ENCODE measurements around the gene ARHGAP42.

DNA sequence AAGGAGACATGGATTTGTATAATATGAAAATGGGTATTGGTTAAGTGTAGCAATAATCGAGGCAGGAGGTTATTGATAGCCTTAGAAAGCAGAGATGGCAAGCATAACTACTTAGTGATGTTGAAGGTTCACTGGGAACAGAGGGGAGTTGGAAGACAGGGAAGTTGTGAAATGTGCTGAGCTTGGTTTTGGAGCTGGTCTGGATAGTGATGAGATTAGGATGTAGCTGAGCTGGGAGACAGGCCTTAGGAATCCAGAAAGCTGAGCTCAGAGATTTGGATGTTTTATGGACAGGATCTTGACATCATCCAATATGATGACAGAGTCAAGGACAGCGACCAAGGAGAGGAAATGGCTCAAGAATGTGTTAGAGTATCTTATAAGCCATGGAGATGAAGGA is 113.1 kb downstream of the ARHGAP42 start:
- no peak for TF ChIP-seq EP300 (IDR thresholded peaks at IDR 0.05)
- TF ChIP-seq, protein P1, sequence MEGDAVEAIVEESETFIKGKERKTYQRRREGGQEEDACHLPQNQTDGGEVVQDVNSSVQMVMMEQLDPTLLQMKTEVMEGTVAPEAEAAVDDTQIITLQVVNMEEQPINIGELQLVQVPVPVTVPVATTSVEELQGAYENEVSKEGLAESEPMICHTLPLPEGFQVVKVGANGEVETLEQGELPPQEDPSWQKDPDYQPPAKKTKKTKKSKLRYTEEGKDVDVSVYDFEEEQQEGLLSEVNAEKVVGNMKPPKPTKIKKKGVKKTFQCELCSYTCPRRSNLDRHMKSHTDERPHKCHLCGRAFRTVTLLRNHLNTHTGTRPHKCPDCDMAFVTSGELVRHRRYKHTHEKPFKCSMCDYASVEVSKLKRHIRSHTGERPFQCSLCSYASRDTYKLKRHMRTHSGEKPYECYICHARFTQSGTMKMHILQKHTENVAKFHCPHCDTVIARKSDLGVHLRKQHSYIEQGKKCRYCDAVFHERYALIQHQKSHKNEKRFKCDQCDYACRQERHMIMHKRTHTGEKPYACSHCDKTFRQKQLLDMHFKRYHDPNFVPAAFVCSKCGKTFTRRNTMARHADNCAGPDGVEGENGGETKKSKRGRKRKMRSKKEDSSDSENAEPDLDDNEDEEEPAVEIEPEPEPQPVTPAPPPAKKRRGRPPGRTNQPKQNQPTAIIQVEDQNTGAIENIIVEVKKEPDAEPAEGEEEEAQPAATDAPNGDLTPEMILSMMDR (IDR thresholded peaks at IDR 0.05): no peak
